SK-N-SH treated with all-trans-retinoic acid at 6 μM for 48 hours (cell line): Measurements from ENCODE around the gene GPR61.

Experiments
- ARNTL ChIP-seq: fragments of 450-650 bp; formaldehyde crosslinking; IDR thresholded peaks from 2 replicates; pipeline ENCODE4 v1.5.0; 2020; ENCODE audit warnings: low read depth, mild to moderate bottlenecking, moderate library complexity, borderline replicate concordance
- RARB ChIP-seq: fragments of 250-450 bp; sonication (Bioruptor Pico); IDR thresholded peaks from 2 replicates; pipeline ENCODE4 v1.8.0; 2021; ENCODE audit warnings: mild to moderate bottlenecking, moderate library complexity
- TOX ChIP-seq: fragments of 250-450 bp; sonication (Bioruptor Pico); IDR thresholded peaks from 2 replicates; pipeline ENCODE4 v1.8.0; 2021; ENCODE audit warnings: mild to moderate bottlenecking, moderate library complexity, borderline replicate concordance
- ZC3H10 ChIP-seq: fragments of 250-450 bp; sonication (Bioruptor Pico); IDR thresholded peaks from 2 replicates; pipeline ENCODE4 v1.5.1; 2021; ENCODE audit warnings: mild to moderate bottlenecking, moderate library complexity
- ZFP30 ChIP-seq: fragments of 450-650 bp; formaldehyde crosslinking; IDR thresholded peaks from 2 replicates; pipeline ENCODE4 v1.5.0; 2022; ENCODE audit warnings: mild to moderate bottlenecking, moderate library complexity
- ZNF565 ChIP-seq: fragments of 450-650 bp; formaldehyde crosslinking; conservative IDR thresholded peaks from 2 replicates; pipeline ENCODE4 v1.5.0; 2020; ENCODE audit warnings: low read depth, mild to moderate bottlenecking, moderate library complexity
- ZNF8 ChIP-seq: fragments of 450-650 bp; formaldehyde crosslinking; IDR thresholded peaks from 2 replicates; pipeline ENCODE4 v1.5.0; 2020; ENCODE audit warnings: mild to moderate bottlenecking, moderate library complexity
- TF ChIP-seq, protein P1 (sequence below): fragments of 250-450 bp; sonication (Bioruptor Pico); IDR thresholded peaks from 2 replicates; pipeline ENCODE4 v1.5.1; 2021; ENCODE audit warnings: mild to moderate bottlenecking, moderate library complexity

DNA sequence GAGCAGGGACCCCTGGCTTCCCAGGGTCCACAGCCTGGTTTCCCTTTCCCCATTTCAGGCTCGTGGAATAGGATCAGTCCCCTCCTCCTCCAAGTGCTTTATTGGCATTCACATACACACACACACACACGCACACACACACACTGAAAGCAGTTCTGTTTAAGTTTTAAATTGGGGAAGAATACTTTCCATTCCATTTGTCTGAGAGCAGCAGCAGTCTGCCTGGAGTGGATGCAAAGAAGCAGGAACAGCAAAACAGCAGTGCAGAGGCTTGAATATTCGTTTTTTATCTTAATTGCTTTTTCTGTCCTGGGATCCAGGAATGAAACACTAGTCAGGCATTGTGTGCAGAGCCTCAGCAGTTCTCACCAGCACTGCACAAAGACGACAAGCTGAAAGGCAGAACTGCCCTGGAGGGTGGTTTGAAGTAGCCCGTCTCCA, 38.7 kb upstream of the GPR61 start:
- TF ChIP-seq ZFP30 (CRISPR knock-in tag) (no peak), ZNF8 (CRISPR knock-in tag) (no peak), RARB (CRISPR knock-in tag) (no peak), ARNTL (CRISPR knock-in tag) (no peak), TOX (CRISPR knock-in tag) (no peak), ZC3H10 (CRISPR knock-in tag) (no peak), ZNF565 (CRISPR knock-in tag) (no peak)
- TF ChIP-seq, protein P1, sequence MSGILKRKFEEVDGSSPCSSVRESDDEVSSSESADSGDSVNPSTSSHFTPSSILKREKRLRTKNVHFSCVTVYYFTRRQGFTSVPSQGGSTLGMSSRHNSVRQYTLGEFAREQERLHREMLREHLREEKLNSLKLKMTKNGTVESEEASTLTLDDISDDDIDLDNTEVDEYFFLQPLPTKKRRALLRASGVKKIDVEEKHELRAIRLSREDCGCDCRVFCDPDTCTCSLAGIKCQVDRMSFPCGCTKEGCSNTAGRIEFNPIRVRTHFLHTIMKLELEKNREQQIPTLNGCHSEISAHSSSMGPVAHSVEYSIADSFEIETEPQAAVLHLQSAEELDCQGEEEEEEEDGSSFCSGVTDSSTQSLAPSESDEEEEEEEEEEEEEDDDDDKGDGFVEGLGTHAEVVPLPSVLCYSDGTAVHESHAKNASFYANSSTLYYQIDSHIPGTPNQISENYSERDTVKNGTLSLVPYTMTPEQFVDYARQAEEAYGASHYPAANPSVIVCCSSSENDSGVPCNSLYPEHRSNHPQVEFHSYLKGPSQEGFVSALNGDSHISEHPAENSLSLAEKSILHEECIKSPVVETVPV (CRISPR knock-in tag), result no peak
